K562 (cell line): ENCODE data around the gene BOD1L2. TPM values are rescaled to one million over a fixed set of nuclear protein-coding genes. Genes with fewer than 3 reads are reported as not detected.
A peak's percentile ranks its signal among the peaks of the same experiment; 100 is the strongest.

Experiments used
- ATAC-seq: fragments of 200-7000 bp; cut with Tn5 transposase; 3 replicates; pipeline ENCODE4 v1.9.1; 2020; ENCODE audit warnings: moderate library complexity
- BruUV-seq: library from RNA; stranded (reverse); fragments of 400-500 nt; replicated peaks from 2 replicates; lab custom pipeline; 2021; lab: Mats Ljungman, UMichigan
- CTCF ChIA-PET: fragments of 300-600 bp; formaldehyde crosslinking; extraction: SDS; loops from one replicate; lab custom pipeline; 2021; ENCODE audit warnings: low intra/inter-chr PET ratio; lab: Yijun Ruan, JAX
- POLR2A ChIA-PET: fragments of 300-600, 350-650 bp; sonication (Branson Sonifier 250); formaldehyde crosslinking; extraction: SDS; loops from one replicate; lab custom pipeline; 2021; ENCODE audit warnings: antibody characterized with exemption, inconsistent platforms; lab: Yijun Ruan, JAX
- DNase-seq, 4 experiments: peaks; one replicate each; pipeline versions ENCODE4 v3.0.0 to v3.0.0-alpha.2; 2011 to 2018; ENCODE audit warnings: low spot score in 3 of 4, mixed read lengths in 3 of 4; ENCODE audit errors: extremely low read depth in 1 of 4
- FAIRE-seq: peaks from 2 replicates; lab custom pipeline; 2011; peaks lifted over from hg19 to GRCh38; lab: Jason Lieb, UNC
- H2AFZ ChIP-seq: 2 replicates; pipeline ENCODE4 v1.6.0; 2011; ENCODE audit warnings: low read depth, low read length, control low read depth, inconsistent platforms
- H3K27ac ChIP-seq: fragments of 200-600 bp; 3 replicates; pipeline ENCODE4 v1.8.0; 2011; ENCODE audit warnings: low read depth, mild to moderate bottlenecking, control low read depth, inconsistent platforms, low read length, moderate library complexity, mixed read lengths; ENCODE audit errors: extremely low read depth
- H3K27me3 ChIP-seq, 2 experiments: fragments of 300-600 bp in 1 of 2; 2 replicates in 1 of 2; 3 replicates in 1 of 2; pipeline versions ENCODE4 v1.6.0 to v1.8.0; 2011; ENCODE audit warnings: inconsistent platforms in 2 of 2, low read length in 2 of 2, mild to moderate bottlenecking in 1 of 2, mixed read lengths in 1 of 2, moderate library complexity in 1 of 2; ENCODE audit not compliant: control insufficient read depth in 2 of 2, insufficient read depth in 2 of 2
- H3K36me3 ChIP-seq: fragments of 300-600 bp; 3 replicates; pipeline ENCODE4 v1.8.0; 2011; ENCODE audit warnings: mild to moderate bottlenecking, low read length, inconsistent platforms; ENCODE audit not compliant: control insufficient read depth, insufficient read depth
- H3K4me1 ChIP-seq, 2 experiments: fragments of 200-600 bp in 1 of 2; replicated peaks in 1 of 2; 2 replicates in 1 of 2; 3 replicates in 1 of 2; pipeline versions ENCODE4 v1.5.1 to v1.8.0; 2011; ENCODE audit warnings: inconsistent platforms in 2 of 2, low read length in 2 of 2, mild to moderate bottlenecking in 1 of 2, mixed read lengths in 1 of 2, moderate library complexity in 1 of 2; ENCODE audit not compliant: control insufficient read depth in 2 of 2, insufficient read depth in 2 of 2
- H3K4me2 ChIP-seq: 2 replicates; pipeline ENCODE4 v1.6.1; 2011; ENCODE audit warnings: low read length, control low read depth, inconsistent platforms, mixed read lengths; ENCODE audit not compliant: insufficient read depth
- H3K4me3 ChIP-seq: fragments of 200-600 bp; sonication (generic), shearing (Covaris generic); 2 replicates; pipeline ENCODE4 v1.5.1; 2016; ENCODE audit warnings: control low read depth, inconsistent platforms
- H3K79me2 ChIP-seq: fragments of 200-600 bp; 3 replicates; pipeline ENCODE4 v1.8.0; 2011; ENCODE audit warnings: low read length, inconsistent platforms; ENCODE audit not compliant: control insufficient read depth, insufficient read depth
- H3K9ac ChIP-seq, 2 experiments: 2 replicates each; pipeline versions ENCODE4 v1.6.0 to v1.6.1; 2011; ENCODE audit warnings: low read depth in 2 of 2, low read length in 2 of 2, control low read depth in 1 of 2, inconsistent platforms in 1 of 2, mild to moderate bottlenecking in 1 of 2, mixed read lengths in 1 of 2; ENCODE audit not compliant: insufficient read depth in 1 of 2
- H3K9me1 ChIP-seq: one replicate; pipeline ENCODE4 v1.6.0; 2011; ENCODE audit warnings: inconsistent platforms, mild to moderate bottlenecking, low read length, moderate library complexity; ENCODE audit not compliant: control insufficient read depth, insufficient read depth
- H3K9me3 ChIP-seq: replicated peaks from 2 replicates; pipeline ENCODE4 v1.5.1; 2011; ENCODE audit warnings: low read depth, low read length, inconsistent platforms; ENCODE audit not compliant: control insufficient read depth, insufficient read depth
- H4K20me1 ChIP-seq: replicated peaks from 2 replicates; pipeline ENCODE4 v1.6.1; 2011; ENCODE audit warnings: low read length, inconsistent platforms, mixed read lengths; ENCODE audit not compliant: control insufficient read depth, insufficient read depth
- FOSL1 ChIP-seq: fragments of 200-800 bp; sonication (Bioruptor generic); conservative IDR thresholded peaks from 2 replicates; pipeline ENCODE4 v1.6.1; 2016; ENCODE audit warnings: missing genetic modification characterization, missing compliant biosample characterization
- JUND ChIP-seq, 2 experiments: IDR thresholded peaks; 2 replicates in 1 of 2; 3 replicates in 1 of 2; pipeline ENCODE4 v1.6.1; 2011; ENCODE audit warnings: borderline replicate concordance in 2 of 2, low read depth in 2 of 2, low read length in 2 of 2, improper control_type of control experiment in 1 of 2, missing biosample characterization in 1 of 2, missing genetic modification characterization in 1 of 2, missing genetic modification reagents in 1 of 2
- ZNF431 ChIP-seq: sonication (generic); formaldehyde crosslinking; IDR thresholded peaks from 2 replicates; pipeline ENCODE4 v1.8.0; 2022; ENCODE audit warnings: mild to moderate bottlenecking, missing genetic modification reagents
- ZSCAN32 ChIP-seq: fragments of 450-650 bp; formaldehyde crosslinking; IDR thresholded peaks from 2 replicates; pipeline ENCODE4 v1.4.0; 2020; ENCODE audit warnings: mild to moderate bottlenecking, moderate library complexity
- WGBS: fragments of 100-300 bp; shearing (Covaris generic); methylation state at CpG from one replicate; pipeline ENCODE4 v1.1.6; 2016; ENCODE audit warnings: low coverage, mixed read lengths; ENCODE audit not compliant: insufficient coverage; ENCODE audit errors: missing lambda C conversion rate; 5-methylcytosine and 5-hydroxymethylcytosine counted together
- in situ Hi-C: fragments of 300-500 bp; cut with MboI; formaldehyde crosslinking; loops from 4 replicates; pipeline ENCODE4 v1.15.0; 2018; ENCODE audit warnings: inconsistent platforms, mixed read lengths
- intact Hi-C: fragments of 100-400 bp; cut with micrococcal nuclease; formaldehyde crosslinking; loops from 2 replicates; pipeline ENCODE4 v1.14.2; 2022
- polyA plus RNA-seq, 8 experiments: library from polyadenylated mRNA; depleted of rRNA in 4 of 8; stranded (reverse) in 5 of 8; unstranded in 3 of 8; fragments of >200 nt; fragmentation: Nextera tagmentation in 2 of 8; fragmentation: Illumina TruSeq in 1 of 8; extraction: Ambion mirVana in 2 of 8; extraction: Trizol in 1 of 8; gene quantifications; 2 replicates each; pipeline versions ENCODE4 v1.2.1 to v1.2.3, GENCODE V29; 2011 to 2014; ENCODE audit warnings: inconsistent platforms in 1 of 8, missing spikeins in 1 of 8
- total RNA-seq, 7 experiments: library from RNA; depleted of rRNA in 6 of 7; stranded (reverse); fragments of >200 nt in 6 of 7; fragmentation: Illumina TruSeq in 2 of 7; extraction: Trizol in 2 of 7; gene quantifications; 2 replicates each; pipeline versions ENCODE4 v1.2.1 to v1.2.3, GENCODE V29; 2011 to 2021; ENCODE audit warnings: low replicate concordance in 1 of 7
- TF ChIP-seq, protein P1 (sequence below): fragments of 250-450 bp; sonication (Bioruptor Pico); IDR thresholded peaks from 2 replicates; pipeline ENCODE4 v1.9.0; 2021; ENCODE audit warnings: mild to moderate bottlenecking
- TF ChIP-seq, protein P2 (sequence below): fragments of 250-450 bp; sonication (Bioruptor Pico); IDR thresholded peaks from 2 replicates; pipeline ENCODE4 v1.8.0; 2021; ENCODE audit warnings: moderate library complexity, mild to moderate bottlenecking, inconsistent platforms

BOD1L2 gene
- total and polyA plus RNA-seq, 9 of the 15 experiments (the other 6 are each of a cell fraction or from before 2014, with no cell fraction given) = 0.03 TPM; not detected in 8

DNA sequence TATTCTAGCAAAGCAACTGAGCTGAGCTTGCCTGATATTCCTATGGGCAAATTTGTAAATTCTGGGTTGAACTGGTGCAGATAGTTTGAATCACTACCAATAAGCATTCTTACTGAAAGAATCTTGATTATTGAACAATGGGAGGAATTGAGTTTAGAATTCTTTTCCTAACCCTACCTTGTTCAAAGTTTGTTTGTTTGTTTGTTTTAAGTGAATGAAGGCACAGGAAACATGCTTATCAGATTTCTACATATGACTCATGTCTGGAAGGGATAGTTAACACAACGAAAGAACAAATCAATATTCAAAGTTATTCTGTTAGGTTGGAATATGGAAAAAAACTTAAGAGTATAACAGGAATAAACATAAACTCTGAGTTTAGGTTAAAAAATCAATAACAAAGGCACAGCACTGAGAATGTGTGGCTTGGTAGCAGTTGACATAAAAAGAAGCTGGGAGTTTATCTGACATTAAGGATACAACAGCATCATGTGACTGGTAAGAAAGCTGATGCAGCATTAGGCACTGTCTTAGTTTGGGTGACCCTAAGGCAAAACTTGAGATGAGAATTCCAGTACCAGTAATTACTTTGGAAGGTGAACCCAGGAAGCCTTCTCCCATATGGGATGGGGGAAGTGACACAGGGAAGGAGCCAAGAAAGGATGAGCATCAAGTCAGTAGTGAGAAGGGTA, 20.9 kb downstream of the BOD1L2 start:
- TF ChIP-seq FOSL1 (tag) (0 out of 2 replicates have a peak, but pooled peaks have one; percentile 21), ZNF431 (CRISPR knock-in tag) (no peak), JUND (IDR thresholded peaks at IDR 0.05; ENCODE audit: borderline replicate concordance, low read depth, low read length) (no peak), JUND (tag; IDR thresholded peaks at IDR 0.05; ENCODE audit: borderline replicate concordance, low read depth, low read length) (no peak), ZSCAN32 (no peak)
- TF ChIP-seq, protein P1, sequence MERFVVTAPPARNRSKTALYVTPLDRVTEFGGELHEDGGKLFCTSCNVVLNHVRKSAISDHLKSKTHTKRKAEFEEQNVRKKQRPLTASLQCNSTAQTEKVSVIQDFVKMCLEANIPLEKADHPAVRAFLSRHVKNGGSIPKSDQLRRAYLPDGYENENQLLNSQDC (CRISPR knock-in tag) = no peak
- TF ChIP-seq, protein P2, sequence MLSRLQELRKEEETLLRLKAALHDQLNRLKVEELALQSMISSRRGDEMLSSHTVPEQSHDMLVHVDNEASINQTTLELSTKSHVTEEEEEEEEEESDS (CRISPR knock-in tag) = no peak
- CTCF ChIA-PET = no interaction called here
- no peak overlapping the region for H2AFZ ChIP-seq
- in situ Hi-C loops (no loop called here), intact Hi-C loops (no loop called here)
- no peaks in the 10 kb centered on the region for H3K9me1 ChIP-seq
- WGBS = 0% methylated on average over 1 of the region's 1 CpG
- no peaks in the 10 kb centered on the region for H3K4me1 ChIP-seq
- no peak overlapping the region for H3K9ac ChIP-seq
- no peaks in the 10 kb centered on the region for H3K79me2 ChIP-seq
- BruUV-seq = no TSS peak
- no peak for ATAC-seq
- H3K36me3 ChIP-seq = no peaks in the 10 kb centered on the region
- no peak overlapping the region for H3K4me2 ChIP-seq
- no peak overlapping the region for H3K4me3 ChIP-seq
- H3K27ac ChIP-seq = no peak overlapping the region
- no peak for DNase-seq
- no peaks in the 10 kb centered on the region for H3K9me3 ChIP-seq
- no peaks in the 10 kb centered on the region for H4K20me1 ChIP-seq
- POLR2A ChIA-PET = no interaction called here
- FAIRE-seq = no peak
- no peaks in the 10 kb centered on the region for H3K27me3 ChIP-seq
